ENCODE measurements around the gene GPR161.

The GPR161 gene

DNA sequence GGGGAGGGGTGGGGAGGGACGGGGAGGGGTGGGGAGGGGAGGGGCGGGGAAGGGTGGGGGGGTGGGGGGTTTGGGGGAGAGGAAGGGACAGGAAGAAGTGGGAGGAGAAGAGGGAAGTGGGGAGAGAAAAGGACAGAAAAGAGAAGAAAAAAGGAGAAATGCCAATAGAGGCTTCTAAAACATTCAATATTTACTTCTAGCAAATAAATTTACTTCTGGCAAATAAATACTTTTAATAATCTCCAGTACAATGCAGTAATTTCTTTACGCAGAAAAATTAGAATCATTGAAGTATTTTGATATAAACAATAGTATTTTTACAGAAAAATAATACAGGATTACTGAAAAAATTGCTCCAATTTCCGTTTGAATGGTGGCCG lies 9.4 kb upstream of the GPR161 start:
- Histone ChIP-seq H3K36me3 (ENCODE audit: control insufficient read depth in 1 of 2, insufficient read depth in 2 of 2, low read length in 2 of 2) (no peaks in the 10 kb centered on the region), H3K27ac (ENCODE audit: low read length) (no peak overlapping the region), H3K27me3 (ENCODE audit: low read depth, low read length) (no peaks in the 10 kb centered on the region), H3K4me1 (ENCODE audit: control insufficient read depth in 1 of 2, insufficient read depth in 2 of 2, low read length in 2 of 2) (no peaks in the 10 kb centered on the region), H3K9me3 (ENCODE audit: control insufficient read depth in 1 of 2, low read length in 2 of 2) (no peaks in the 10 kb centered on the region), H3K4me3 (ENCODE audit: low read depth in 1 of 2, low read length in 2 of 2) (no peak overlapping the region)

DNA sequence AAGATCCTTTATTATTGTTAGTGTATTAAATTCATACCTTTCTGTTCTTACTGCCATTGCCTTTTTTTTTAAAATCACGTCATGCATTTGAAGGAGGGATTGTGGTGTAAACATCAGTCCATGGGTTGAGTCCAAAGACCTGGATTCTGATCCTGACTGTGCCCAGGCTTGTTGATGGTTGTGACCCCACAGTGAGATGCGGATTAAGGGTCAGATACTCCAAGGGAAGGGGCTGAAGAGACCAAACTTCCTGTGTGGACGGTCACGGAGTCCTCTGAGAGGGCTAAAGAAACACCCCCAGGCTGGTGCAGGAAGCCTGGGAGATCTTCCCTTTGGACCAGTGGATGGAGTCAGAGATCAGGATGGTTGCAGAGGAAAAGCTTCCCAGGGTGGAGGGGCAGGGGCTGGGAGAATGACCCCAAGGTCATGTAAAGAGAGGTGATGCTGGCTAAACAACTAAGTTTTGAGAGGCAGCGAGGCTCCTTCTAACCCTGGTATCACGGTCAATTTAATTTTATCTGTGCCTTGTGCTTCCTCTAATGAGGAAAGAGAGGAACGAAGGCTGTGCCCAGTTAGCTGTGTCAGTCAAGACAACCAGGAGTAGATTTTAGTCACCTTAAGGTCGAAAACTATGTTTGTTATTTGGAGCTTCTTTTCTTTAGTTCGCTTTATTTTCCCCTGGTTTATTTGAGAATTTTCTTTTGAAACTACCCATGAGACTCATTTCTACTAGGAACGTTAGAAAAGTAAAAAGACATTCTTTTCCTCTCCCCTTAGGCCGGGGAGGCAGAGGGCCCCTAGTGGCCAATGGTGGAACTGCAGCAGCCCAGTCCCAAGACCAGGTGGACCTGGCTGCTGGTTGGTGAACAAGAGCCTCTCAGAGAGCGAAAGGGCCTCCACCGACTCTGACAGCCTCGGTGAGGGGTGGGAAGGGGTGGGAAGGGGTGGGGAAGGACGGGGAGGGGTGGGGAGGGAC lies 8.7 kb upstream of the GPR161 start:
- peak overlapping the region in 1 of 2 donors; percentile 23 for H3K4me3 ChIP-seq (ENCODE audit: low read depth in 1 of 2, low read length in 2 of 2)
- H3K27me3 ChIP-seq (ENCODE audit: low read depth, low read length) = no peaks in the 10 kb centered on the region
- no peaks in the 10 kb centered on the region for H3K9me3 ChIP-seq (ENCODE audit: control insufficient read depth in 1 of 2, low read length in 2 of 2)
- no peaks in the 10 kb centered on the region for H3K4me1 ChIP-seq (ENCODE audit: control insufficient read depth in 1 of 2, insufficient read depth in 2 of 2, low read length in 2 of 2)
- no peak overlapping the region for H3K27ac ChIP-seq (ENCODE audit: low read length)
- H3K36me3 ChIP-seq (ENCODE audit: control insufficient read depth in 1 of 2, insufficient read depth in 2 of 2, low read length in 2 of 2) = no peaks in the 10 kb centered on the region

- H3K9me3 ChIP-seq (ENCODE audit: control insufficient read depth in 1 of 2, low read length in 2 of 2) = no peaks in the 10 kb centered on the region
- H3K36me3 ChIP-seq (ENCODE audit: control insufficient read depth in 1 of 2, insufficient read depth in 2 of 2, low read length in 2 of 2) = no peaks in the 10 kb centered on the region
- H3K27ac ChIP-seq (ENCODE audit: low read length) = no peak overlapping the region
- no peaks in the 10 kb centered on the region for H3K27me3 ChIP-seq (ENCODE audit: low read depth, low read length)
- no peak overlapping the region for H3K4me3 ChIP-seq (ENCODE audit: low read depth in 1 of 2, low read length in 2 of 2)
- H3K4me1 ChIP-seq (ENCODE audit: control insufficient read depth in 1 of 2, insufficient read depth in 2 of 2, low read length in 2 of 2) = no peaks in the 10 kb centered on the region
These were observed 5.2 kb upstream of the GPR161 start for GRCh38 chr1:168141871-168142385.

DNA sequence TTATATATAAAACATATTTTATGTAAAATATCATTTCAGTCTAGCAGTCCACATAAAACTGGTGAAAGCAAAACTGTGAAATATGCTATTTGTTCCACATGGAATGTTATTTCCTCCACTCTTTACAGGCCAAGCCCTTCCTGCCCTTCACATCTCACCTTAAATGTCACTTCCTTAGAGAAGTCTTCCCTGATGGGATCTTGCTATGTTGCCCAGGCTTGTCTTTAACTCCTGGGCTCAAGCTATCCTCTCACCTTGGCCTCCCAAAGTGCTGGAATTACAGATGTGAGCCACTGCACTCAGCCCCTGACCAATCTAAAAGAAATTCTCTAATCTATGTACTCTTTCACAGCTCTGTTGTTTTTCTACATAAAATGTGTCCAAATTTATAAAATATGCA lies 2.3 kb upstream of the GPR161 start:
- Histone ChIP-seq H3K27me3 (ENCODE audit: low read depth, low read length) (peaks cover 4% of the 10 kb centered on the region), H3K4me1 (ENCODE audit: control insufficient read depth in 1 of 2, insufficient read depth in 2 of 2, low read length in 2 of 2) (peaks cover 9 to 20% of the 10 kb centered on the region in 2 donors), H3K27ac (ENCODE audit: low read length) (no peak overlapping the region), H3K4me3 (ENCODE audit: low read depth in 1 of 2, low read length in 2 of 2) (no peak overlapping the region), H3K9me3 (ENCODE audit: control insufficient read depth in 1 of 2, low read length in 2 of 2) (no peaks in the 10 kb centered on the region), H3K36me3 (ENCODE audit: control insufficient read depth in 1 of 2, insufficient read depth in 2 of 2, low read length in 2 of 2) (no peaks in the 10 kb centered on the region)

DNA sequence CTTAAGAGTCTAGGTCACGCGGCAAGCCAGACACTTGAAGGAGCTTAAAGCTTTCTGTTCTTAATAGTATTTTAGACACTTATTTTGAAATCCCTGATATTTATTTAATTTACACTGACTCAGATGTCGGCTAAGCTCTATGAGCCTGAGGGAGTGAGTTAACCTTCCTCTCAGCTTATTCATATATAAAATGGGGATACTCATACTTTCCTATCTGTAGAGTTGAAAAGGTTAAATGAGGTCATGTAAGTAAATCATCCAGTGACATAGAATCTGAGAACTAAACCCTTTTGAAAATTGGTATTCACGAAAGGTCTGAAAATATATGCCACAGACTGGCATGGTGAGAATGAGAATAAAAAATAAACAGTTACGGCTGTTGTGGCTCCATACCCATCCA lies 1.4 kb upstream of the GPR161 start:
- no peak overlapping the region for H3K4me3 ChIP-seq (ENCODE audit: low read depth in 1 of 2, low read length in 2 of 2)
- H3K27me3 ChIP-seq (ENCODE audit: low read depth, low read length) = peaks cover 4% of the 10 kb centered on the region
- H3K36me3 ChIP-seq (ENCODE audit: control insufficient read depth in 1 of 2, insufficient read depth in 2 of 2, low read length in 2 of 2) = no peaks in the 10 kb centered on the region
- peak overlapping the region; percentile 71 for H3K27ac ChIP-seq (ENCODE audit: low read length)
- peaks cover 9 to 22% of the 10 kb centered on the region in 2 donors for H3K4me1 ChIP-seq (ENCODE audit: control insufficient read depth in 1 of 2, insufficient read depth in 2 of 2, low read length in 2 of 2)
- H3K9me3 ChIP-seq (ENCODE audit: control insufficient read depth in 1 of 2, low read length in 2 of 2) = no peaks in the 10 kb centered on the region

- Histone ChIP-seq H3K4me1 (ENCODE audit: control insufficient read depth in 1 of 2, insufficient read depth in 2 of 2, low read length in 2 of 2) (peaks cover 9 to 22% of the 10 kb centered on the region in 2 donors), H3K27ac (ENCODE audit: low read length) (peak overlapping the region; percentile 71), H3K9me3 (ENCODE audit: control insufficient read depth in 1 of 2, low read length in 2 of 2) (no peaks in the 10 kb centered on the region), H3K36me3 (ENCODE audit: control insufficient read depth in 1 of 2, insufficient read depth in 2 of 2, low read length in 2 of 2) (no peaks in the 10 kb centered on the region), H3K4me3 (ENCODE audit: low read depth in 1 of 2, low read length in 2 of 2) (peak overlapping the region; percentile 72 to 75), H3K27me3 (ENCODE audit: low read depth, low read length) (peaks cover 4% of the 10 kb centered on the region)
These were observed 738 bp upstream of the GPR161 start for GRCh38 chr1:168137515-168137821.

DNA sequence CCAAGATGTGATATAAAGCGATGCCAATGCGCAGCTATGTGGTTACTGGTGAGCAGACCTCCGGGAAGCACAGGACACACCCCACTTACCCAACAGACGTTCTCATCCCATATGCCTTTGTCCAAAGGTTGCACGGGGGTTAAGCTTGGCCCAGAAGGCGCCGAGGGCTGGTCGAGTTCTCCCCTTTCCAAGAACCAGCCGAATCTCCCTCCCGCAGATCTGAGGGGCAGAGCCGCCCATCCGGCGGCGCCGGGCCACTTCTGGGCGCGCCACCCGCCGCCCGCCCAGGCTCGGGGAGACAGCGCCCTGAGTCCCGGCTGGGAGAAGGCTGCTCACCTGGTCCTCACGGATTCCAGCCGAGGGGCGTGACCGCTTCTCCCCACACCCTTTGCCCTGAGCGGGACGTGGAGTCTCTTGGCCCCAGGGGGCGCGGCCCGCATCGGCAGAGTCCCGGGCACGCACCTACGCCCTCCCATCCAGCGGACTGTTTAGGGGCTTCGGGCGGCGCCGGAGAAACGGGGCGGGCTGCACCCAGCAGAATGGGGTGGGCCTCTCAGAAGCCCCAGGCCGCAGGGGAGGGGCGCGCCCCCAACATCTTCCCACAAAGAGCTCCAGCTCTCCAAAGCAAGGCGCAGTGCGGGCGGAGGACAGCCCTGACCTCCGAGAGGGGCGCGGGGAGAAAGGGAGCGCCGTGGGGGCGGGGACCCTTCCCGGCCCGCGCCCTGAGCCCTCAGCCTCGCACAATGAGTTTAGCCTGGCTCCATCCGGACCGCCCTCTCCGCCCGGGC lies 615 bp downstream of the GPR161 start:
- Histone ChIP-seq H3K4me1 (ENCODE audit: control insufficient read depth in 1 of 2, insufficient read depth in 2 of 2, low read length in 2 of 2) (peaks cover 9 to 22% of the 10 kb centered on the region in 2 donors), H3K9me3 (ENCODE audit: control insufficient read depth in 1 of 2, low read length in 2 of 2) (no peaks in the 10 kb centered on the region), H3K4me3 (ENCODE audit: low read depth in 1 of 2, low read length in 2 of 2) (peak overlapping the region; percentile 67 to 94), H3K27ac (ENCODE audit: low read length) (no peak overlapping the region), H3K27me3 (ENCODE audit: low read depth, low read length) (peaks cover 4% of the 10 kb centered on the region), H3K36me3 (ENCODE audit: control insufficient read depth in 1 of 2, insufficient read depth in 2 of 2, low read length in 2 of 2) (no peaks in the 10 kb centered on the region)

DNA sequence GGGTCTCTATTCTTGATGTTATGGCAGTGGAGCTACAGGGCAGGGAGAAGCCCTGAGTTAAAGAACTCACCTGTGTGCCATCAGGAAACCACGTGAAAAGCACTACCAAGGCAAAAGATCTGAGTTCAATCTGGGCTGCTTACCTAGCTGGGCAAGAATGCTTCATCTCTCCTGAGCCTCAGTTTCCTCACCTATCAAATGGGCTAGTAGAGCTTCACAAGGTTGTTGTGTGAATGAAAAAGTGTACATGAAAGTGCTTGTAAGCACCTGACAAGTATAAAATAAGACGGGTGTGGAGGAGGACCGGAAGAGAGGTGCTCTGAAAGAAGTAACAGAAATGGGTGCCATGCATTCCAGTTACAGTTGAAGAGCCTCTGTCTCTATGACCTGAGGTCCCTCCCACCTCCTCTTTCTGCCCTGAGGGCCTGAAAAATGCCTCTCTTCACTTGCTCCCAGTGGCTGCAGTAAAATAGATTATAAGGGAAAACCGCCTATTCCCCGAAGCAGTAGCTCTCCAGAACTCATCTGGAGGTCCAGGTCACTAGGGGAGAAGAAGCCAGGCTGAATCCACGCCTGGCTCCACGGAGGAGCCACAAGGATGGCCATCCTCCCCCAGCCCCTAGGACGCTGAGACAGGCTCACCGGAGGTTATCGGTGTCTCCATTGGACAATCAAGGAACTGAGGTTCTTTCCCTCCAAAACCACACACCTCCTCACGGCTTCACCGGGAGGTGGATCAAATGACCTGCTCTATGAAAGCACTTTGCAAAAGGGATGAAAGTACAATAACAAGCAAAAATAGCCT lies 1.4 kb downstream of the GPR161 start:
- no peaks in the 10 kb centered on the region for H3K36me3 ChIP-seq (ENCODE audit: control insufficient read depth in 1 of 2, insufficient read depth in 2 of 2, low read length in 2 of 2)
- no peak overlapping the region for H3K27ac ChIP-seq (ENCODE audit: low read length)
- H3K9me3 ChIP-seq (ENCODE audit: control insufficient read depth in 1 of 2, low read length in 2 of 2) = no peaks in the 10 kb centered on the region
- H3K4me3 ChIP-seq (ENCODE audit: low read depth in 1 of 2, low read length in 2 of 2) = peak overlapping the region; percentile 67 to 94
- peaks cover 9 to 22% of the 10 kb centered on the region in 2 donors for H3K4me1 ChIP-seq (ENCODE audit: control insufficient read depth in 1 of 2, insufficient read depth in 2 of 2, low read length in 2 of 2)
- H3K27me3 ChIP-seq (ENCODE audit: low read depth, low read length) = peaks cover 4% of the 10 kb centered on the region

DNA sequence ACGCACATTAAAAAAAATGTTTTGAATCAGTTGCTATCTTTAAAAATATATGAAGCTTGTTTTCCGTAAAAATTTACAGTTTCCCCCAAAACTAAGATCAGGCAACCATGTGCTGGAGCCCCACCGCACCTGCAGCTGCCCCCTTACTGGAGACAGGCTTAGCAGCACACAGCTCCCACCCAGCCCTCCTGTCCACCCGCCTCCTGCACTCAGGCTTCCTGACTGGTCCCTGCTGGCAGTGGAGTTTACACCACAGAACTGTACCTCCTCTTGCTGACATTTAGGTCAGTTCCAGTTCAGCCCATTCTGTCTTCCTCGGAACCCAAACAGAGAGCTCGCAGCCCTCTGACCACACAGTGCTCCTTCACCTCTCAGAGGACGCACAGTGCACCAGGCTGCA lies 2.1 kb downstream of the GPR161 start:
- H3K9me3 ChIP-seq (ENCODE audit: control insufficient read depth in 1 of 2, low read length in 2 of 2) = no peaks in the 10 kb centered on the region
- H3K27ac ChIP-seq (ENCODE audit: low read length) = no peak overlapping the region
- peak overlapping the region; percentile 67 to 94 for H3K4me3 ChIP-seq (ENCODE audit: low read depth in 1 of 2, low read length in 2 of 2)
- peaks cover 4% of the 10 kb centered on the region for H3K27me3 ChIP-seq (ENCODE audit: low read depth, low read length)
- H3K36me3 ChIP-seq (ENCODE audit: control insufficient read depth in 1 of 2, insufficient read depth in 2 of 2, low read length in 2 of 2) = peaks cover 0 to 6% of the 10 kb centered on the region in 2 donors
- peaks cover 9 to 22% of the 10 kb centered on the region in 2 donors for H3K4me1 ChIP-seq (ENCODE audit: control insufficient read depth in 1 of 2, insufficient read depth in 2 of 2, low read length in 2 of 2)

DNA sequence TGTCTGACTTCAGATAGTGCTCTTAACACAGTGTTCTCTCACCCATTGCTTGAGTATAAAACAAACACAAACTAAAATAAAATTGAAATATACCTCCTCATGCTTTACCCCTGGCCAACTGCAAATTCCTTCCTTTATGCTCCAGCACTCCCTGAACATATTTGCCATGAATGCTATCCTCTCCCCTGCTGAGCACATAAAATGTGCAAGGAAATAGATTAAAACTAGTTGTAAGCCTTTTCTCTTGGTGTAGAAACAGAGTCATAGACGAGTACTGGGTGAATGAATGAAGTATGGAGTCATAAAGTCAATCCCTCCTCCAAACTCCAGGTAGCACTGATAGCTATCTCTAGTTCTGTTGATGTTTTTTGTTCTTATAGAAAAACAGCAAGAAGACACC lies 2.6 kb downstream of the GPR161 start:
- peaks cover 0 to 6% of the 10 kb centered on the region in 2 donors for H3K36me3 ChIP-seq (ENCODE audit: control insufficient read depth in 1 of 2, insufficient read depth in 2 of 2, low read length in 2 of 2)

DNA sequence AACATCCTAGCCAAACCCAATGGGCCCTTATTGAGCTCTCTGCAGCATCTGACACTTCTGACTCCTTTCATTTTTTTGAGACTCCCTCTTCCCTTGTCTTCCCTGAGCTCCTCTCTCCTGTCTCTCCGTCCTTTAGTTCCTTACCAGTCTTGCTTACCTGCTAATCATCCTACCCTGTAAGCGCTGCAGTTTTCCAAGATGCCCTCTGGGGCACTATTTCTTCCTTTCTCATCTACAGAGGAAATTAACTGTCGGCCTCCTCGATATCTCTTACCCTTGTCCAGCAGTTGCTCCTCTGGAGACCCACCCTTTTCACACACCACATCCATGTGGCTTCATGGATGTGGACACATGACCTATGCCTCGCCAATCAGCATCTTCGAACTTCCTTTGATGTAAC lies 6.8 kb downstream of the GPR161 start:
- Histone ChIP-seq H3K9me3 (ENCODE audit: control insufficient read depth in 1 of 2, low read length in 2 of 2) (no peaks in the 10 kb centered on the region), H3K27me3 (ENCODE audit: low read depth, low read length) (peaks cover 2% of the 10 kb centered on the region), H3K27ac (ENCODE audit: low read length) (no peak overlapping the region), H3K36me3 (ENCODE audit: control insufficient read depth in 1 of 2, insufficient read depth in 2 of 2, low read length in 2 of 2) (peaks cover 0 to 12% of the 10 kb centered on the region in 2 donors), H3K4me1 (ENCODE audit: control insufficient read depth in 1 of 2, insufficient read depth in 2 of 2, low read length in 2 of 2) (peaks cover 3 to 11% of the 10 kb centered on the region in 2 donors), H3K4me3 (ENCODE audit: low read depth in 1 of 2, low read length in 2 of 2) (no peak overlapping the region)

More for the DNA sequence above, 2.6 kb downstream of the GPR161 start:
- Histone ChIP-seq H3K9me3 (ENCODE audit: control insufficient read depth in 1 of 2, low read length in 2 of 2) (no peaks in the 10 kb centered on the region), H3K4me3 (ENCODE audit: low read depth in 1 of 2, low read length in 2 of 2) (no peak overlapping the region), H3K4me1 (ENCODE audit: control insufficient read depth in 1 of 2, insufficient read depth in 2 of 2, low read length in 2 of 2) (peaks cover 9 to 22% of the 10 kb centered on the region in 2 donors), H3K27me3 (ENCODE audit: low read depth, low read length) (peaks cover 4% of the 10 kb centered on the region), H3K27ac (ENCODE audit: low read length) (no peak overlapping the region)
